ENCODE data around the gene C2orf80. TPM values are rescaled to one million over a fixed set of nuclear protein-coding genes. Genes with fewer than 3 reads are reported as not detected.
"Not testable (repeated sequence)": the region's sequence is repeated elsewhere in the genome, so short reads cannot be mapped to it uniquely, and the experiment has no call there.

C2orf80 gene
- total RNA-seq, 1 donor from 2014 or later, result not detected

DNA sequence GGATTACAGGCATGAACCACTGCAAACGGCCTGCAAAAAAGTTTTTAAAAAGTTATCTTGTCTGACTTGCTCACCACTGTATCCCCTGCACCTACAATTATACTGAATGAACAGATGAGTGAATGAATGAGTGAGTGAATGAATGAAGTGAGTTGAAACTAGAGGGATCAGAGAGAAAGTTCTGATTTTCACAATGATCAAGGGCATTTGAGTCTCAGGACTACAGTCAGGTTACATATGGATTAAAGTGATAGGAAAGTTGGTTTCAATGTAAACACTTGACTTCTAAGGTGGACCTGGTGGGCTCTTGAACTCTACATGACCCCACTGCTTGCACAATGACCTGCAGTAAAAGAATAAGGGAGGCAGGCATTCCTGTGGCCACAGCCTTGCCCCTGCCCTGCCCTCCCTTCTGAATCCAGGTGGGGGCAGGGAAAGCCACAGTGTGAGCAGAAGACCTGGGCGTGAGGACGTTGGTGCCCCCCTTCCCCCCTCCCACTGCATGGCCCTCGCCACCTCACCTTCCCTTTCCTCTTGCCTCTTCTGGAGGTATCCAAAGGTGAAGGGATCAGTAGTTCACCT, 10.7 kb downstream of the C2orf80 start:
- DNase-seq (ENCODE audit: low spot score), result no peak

DNA sequence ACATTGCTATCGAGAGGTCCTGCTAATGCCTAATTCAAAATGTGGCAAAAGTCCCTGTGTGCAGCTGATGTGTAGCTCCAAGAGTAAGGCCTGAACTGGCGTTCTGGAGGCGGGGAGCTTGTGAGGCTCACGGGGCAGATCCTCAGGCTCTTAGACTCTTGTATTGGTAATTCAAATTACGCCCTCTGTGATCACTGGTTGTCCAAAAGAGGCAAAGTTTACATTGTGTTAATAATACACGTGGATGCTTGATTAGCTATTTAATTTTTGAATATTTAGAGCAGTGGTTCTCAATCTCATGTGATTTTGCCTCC, 14.0 kb downstream of the C2orf80 start:
- no peak for DNase-seq (ENCODE audit: low spot score)

DNA sequence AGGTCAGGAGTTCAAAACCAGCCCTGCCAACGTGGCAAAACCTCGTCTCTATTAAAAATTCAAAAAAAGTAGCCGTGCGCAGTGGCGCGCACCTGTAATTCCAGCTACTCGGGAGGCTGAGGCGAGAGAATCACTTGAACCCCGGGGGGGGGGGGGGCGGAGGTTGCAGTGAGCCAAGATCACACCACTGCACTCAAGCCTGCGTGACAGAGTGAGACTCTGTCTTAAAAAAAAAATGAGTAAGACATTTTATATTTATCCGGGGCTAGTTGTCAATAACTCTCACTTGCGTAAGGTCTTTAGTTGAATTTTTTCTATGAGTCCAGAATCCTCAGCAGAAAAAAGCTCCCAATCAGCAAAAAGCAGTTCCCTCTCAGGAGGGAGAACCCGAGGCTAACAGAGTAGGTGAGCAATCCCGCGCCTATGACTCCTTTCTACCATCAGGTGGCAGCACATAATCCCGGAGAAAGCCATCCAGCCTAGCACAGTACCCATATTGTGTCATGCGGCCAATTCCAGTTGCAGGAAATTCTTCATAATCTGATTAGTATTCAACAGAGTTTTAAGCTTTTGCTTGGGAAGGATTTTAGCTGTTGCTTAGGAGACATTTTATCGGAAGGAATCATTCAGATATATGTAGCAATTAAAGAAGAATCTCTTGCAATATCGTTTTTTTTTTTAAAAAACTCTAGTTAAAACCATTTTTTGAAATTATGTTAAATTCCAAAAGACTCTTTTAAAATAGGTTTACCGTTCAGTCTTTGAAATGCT, 14.6 kb downstream of the C2orf80 start:
- peak; percentile 88 for DNase-seq (ENCODE audit: low spot score)

DNA sequence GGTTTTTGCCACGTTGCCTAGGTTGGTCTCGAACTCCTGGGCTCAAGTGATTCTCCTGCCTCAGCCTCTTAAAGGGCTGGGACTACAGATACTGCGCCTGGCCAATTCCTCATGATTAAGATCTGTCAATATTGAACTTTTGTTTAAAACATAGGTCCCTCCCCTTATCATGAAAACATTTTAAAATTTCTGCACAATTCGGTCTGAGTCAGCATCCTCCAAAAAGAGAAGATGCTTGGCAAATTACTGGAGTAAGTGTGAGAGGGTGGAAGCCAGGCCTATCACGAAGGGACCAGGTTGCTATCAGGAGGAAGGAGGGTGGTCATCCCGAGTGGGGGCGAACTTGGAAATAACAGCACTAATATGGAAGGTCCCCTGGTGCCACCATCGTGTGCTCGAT, 15.7 kb downstream of the C2orf80 start:
- no peak for DNase-seq (ENCODE audit: low spot score)

DNA sequence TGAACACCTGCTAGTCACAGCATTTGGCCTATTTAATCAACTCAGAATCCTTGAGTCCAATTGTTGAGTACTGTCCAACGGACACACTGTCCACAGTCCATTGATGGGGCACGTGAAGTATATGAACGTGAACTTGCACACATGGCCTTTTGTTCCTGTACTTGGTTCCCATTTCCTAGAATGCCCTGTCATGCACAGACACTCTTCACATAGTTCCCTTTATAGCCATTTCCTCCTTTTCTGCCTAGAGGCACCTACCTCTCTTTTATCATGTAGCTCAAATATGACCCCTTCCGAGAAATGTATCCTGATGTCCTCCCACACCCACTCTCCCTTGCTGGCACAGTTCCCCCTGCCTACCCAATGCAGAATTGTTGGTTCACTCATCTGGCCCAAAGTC, 17.7 kb downstream of the C2orf80 start:
- no peak for DNase-seq (ENCODE audit: low spot score)

DNA sequence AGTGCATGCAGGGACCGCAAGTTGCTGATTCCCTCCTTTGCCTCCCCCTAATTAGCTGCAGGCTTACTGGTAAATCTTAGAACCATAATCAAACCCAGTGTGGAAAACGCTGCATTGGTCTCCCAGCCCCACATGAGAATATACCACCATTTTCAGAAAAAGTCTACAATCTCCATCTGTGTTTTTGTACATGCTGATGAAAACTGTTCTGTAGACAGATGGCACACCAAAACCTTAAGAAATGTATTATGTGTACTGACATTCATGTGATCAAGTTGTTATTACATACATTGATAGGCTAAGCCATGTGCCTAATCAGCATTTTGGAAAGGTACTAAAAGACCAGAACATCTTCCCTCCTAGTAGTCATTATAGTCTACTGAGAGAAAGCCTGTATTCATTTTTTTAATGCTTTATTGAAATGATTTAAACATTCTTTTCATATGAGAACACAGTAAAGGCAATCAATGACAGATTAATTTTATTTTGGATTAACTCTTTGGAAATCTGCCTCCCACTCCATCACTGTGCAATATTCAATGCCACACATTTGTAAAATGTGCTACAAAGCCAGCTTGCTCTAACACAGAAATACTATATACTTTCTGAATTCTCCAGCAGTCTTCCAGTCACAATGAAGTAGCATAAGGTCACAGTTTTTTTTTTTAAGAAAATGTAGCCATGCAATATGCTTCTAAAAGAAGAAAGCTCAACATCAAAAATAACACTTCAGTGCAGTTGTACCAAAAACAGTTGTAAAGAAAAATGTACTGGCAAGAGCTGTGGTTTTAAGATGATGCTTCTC, 24.7 kb downstream of the C2orf80 start:
- DNase-seq (ENCODE audit: low spot score), result no peak

DNA sequence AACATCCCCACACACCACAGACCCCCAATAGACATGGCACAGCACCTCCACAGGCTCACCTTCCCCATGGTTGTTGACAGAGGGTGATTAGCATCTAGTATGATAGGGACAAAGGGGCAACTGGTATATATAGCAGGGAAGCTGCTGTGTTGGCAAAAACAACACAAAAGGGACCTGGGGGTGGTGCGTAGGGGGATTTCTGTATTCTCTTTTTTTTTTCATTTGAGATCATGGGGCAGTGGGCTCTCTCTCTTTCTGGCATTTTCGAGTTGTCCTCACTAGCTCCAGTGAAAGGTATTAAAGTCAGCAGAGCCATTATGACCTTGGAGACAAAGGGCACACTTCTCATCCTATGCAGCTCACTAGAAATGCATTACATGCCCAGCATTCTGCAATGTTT, 26.3 kb downstream of the C2orf80 start, which contains the start of gene CRYGA:
Gene CRYGA (minus strand): TSS at position 101 of the 400 bp plus-strand sequence. CDS start 33 bp downstream, at position 68.
- DNase-seq (ENCODE audit: low spot score), result no peak

DNA sequence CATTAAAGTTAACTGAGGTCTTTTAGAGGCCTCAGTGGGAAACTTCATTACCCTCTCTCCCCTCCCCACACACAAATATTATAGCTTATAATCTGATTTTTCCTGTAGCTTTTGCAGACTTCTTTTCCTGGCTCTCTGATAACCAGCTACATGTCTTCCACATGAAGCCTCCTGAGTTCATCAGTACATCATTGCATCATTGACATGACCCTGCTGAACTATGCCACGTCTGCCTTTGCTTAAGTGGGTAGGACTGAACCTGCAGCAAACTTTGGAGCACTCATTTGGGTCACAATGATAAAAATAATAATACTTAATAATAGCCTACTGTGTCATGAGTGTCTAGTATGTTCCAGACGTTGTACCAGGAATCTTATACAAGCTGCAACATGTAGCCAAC, 33.4 kb downstream of the C2orf80 start:
- no peak for DNase-seq (ENCODE audit: low spot score)

DNA sequence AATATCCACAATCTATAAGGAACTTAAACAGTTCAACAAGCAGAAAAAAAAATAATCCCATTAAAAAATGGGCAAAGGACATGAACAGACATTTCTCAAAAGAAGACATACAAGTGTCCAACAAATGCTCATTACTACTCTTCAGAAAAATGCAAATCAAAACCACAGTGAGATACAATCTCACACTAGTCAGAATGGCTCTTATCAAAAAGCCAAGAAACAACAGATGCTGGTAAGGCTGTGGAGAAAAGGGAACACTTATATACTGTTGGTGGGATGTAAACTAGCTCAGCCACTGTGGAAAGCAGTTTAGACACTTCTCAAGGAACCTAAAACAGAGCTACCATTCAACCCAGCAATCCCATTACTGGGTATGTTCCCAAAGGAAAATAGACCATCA, 36.7 kb downstream of the C2orf80 start:
- DNase-seq (ENCODE audit: low spot score), result no peak

DNA sequence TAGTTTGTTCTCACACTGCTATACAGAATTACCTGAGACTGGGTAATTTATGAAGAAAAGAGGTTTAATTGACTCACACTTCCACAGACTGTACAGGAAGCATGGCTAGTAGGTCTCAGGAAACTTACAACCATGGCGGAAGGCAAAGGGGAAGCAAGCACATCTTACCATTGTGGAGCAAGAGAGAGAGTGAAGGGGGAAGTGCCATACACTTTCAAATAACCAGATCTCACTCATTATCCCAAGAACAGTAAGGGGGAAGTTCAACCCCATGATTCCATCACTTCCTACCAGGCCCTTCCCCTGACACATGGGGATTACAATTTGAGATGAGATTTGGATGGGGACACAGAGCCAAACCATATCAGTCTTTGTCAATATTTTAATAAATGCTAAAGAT, 38.9 kb downstream of the C2orf80 start:
- no peak for DNase-seq (ENCODE audit: low spot score)

DNA sequence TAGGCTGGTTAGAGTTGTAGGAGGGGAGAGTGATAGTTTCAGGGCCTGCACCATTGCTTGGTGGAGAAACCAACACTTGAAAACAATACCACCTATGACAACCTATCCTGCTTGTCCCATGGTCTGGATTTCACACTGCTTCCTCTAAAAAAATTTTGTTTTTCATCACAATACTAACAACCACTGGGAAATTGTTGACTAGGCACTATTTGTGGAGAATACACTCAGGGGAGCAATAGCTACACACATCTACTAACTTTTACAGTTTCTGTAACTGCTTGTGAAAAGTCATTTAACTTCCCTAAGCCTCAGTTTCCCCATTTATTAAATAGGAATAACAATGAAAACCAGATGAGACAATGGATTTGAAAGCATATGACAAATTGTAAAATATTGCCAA, 39.7 kb downstream of the C2orf80 start:
- no peak for DNase-seq (ENCODE audit: low spot score)

DNA sequence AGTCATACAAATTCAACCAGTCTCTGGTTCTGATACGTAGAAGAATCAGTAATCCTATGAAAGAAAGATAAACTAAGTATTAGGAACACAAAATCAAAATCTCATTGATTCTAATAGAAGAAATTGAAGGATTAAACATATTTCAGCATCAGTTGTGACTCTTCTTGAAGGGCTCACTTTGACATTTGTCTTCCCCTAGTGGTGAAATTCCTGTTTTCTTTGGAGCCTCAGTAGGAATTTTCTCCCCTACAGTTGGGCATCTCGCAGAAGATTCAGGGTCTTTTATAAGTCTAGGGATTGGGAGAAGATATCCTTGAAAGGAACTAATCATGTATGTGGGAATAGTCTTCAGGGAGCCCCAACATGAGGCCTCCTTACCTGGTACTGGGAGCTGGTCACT, 41.0 kb downstream of the C2orf80 start:
- DNase-seq (ENCODE audit: low spot score), result no peak

DNA sequence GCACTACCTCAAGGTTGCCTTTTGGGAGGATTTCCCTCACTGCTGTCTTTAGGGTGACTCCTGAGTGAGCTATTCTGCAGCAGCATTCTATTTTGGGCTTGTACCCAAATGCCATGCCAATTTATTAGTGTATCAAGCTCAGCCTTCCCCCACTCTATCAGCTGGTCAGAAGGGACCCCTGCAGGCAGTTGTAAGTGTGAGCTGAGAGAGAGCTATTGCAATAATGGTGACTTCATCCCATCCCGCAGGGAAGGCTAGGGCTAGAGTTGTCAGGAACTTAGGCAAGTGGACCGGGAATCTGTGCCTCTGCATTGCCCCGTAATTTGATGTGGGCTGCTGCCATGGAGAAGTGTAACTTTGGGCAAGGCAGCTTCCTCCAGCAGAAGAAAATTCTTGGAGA, 42.1 kb downstream of the C2orf80 start:
- no peak for DNase-seq (ENCODE audit: low spot score)

DNA sequence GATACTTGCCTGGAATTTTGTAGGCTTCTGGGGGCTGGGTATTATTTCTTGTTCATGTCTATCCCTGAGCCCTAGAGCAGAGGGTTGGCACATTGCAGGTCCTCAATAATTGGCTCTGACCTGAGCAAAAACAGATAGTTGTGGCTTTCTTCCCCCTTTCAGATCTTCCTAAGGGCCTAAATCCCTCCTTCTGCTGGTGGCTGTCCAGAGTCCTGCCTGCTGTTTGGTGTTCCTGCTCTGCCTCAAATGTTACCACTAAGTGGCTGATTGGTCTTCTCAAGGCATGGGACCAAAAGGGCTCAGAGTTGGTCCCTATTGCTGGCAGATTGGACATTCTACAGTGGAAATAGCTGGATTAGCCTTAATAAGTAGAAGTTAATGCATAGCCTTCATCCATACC, 42.8 kb downstream of the C2orf80 start:
- DNase-seq (ENCODE audit: low spot score), result no peak

DNA sequence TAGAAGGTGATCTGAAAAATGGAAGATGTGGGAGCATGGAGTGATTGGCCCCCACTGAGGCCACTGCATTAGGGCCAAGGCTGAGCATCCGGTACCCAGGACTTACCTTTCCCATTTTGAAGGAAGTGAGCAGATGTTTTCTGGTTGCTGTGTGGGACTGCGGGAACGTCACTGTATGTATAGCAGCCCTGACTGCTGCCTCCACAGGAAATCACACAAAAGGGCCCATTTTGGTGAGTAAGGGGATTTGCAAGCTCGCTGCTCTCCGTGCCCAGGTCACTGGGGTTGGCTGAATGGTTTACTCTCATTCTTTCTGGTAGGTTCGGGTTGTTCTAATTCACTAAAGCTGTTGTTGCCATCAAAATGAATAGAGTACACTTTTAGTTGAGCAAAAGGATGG, 43.8 kb downstream of the C2orf80 start, which contains the start of gene CRYGB:
Gene CRYGB (minus strand): TSS at position 153 of the 400 bp plus-strand sequence. CDS start 38 bp downstream, at position 115.
- no peak for DNase-seq (ENCODE audit: low spot score)

DNA sequence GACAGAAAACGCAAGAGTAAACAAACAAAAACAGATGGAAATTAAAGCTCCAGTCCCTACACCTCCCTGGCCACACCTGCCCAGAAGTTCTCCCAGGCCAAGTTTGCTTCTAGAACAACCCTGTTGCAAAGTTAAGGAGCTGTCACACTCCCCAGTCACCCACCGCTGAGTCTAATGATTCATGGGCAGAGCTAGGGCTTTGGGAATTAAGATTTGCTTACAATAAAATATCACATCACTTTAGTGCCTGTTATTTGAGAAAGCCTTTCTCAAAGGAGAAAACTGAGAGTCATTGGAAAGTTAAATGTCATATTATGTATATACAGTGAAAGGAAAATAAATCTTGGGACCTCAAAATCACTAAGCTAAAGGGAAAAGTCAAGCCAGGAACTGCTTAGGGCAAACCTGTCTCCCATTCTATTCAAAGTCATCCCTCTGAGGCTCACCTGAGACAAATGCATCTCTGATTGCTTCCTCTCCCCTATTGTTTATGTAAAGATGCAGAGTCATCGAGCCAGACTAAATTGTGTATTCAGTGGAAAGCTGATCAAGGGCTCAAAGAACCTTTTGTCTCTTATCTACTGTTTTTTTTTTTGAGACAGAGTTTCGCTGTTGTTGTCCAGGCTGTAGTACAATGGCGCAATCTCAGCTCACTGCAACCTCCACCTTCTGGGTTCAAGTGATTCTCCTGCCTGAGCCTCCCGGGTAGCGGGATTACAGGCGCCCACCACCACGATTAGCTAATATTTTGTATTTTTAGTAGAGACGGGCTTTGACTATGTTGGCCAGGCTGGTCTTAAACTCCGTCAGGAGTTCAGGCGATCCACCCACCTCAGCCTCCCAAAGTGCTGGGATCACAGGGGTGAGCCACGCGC, 46.7 kb downstream of the C2orf80 start:
- DNase-seq (ENCODE audit: low spot score), result no peak

DNA sequence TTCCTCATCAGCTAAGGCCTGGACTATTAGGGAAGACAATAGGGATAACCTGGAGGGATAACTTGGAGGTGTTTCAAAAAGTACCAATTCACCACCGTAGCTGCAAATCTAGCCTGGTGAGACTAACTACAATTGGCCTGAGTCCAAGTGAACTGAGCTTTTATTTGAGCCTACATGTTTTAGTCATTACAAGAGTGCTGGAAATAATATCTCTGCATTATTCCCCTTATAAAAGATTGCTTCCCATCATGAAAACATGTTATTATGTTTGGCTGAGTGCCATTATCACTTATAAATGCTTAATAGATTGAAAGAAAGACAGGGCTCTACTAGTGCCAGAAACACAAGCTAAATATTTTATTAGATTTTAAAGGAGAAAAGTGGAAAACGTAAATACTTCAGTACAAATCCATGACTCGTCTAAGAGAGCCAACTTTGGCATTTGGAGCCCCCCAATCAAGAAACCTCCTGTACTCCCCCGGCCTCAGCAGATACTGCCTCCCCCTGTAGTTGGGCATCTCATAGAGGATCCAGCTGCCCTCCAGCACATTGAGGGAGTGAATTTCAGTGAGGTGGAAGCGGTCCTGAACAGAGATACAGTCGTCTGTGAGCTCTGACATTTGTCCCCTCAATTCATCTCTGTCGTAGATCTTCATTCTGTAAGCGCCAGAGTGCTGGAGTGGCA, 47.4 kb downstream of the C2orf80 start:
- DNase-seq (ENCODE audit: low spot score), result no peak

DNA sequence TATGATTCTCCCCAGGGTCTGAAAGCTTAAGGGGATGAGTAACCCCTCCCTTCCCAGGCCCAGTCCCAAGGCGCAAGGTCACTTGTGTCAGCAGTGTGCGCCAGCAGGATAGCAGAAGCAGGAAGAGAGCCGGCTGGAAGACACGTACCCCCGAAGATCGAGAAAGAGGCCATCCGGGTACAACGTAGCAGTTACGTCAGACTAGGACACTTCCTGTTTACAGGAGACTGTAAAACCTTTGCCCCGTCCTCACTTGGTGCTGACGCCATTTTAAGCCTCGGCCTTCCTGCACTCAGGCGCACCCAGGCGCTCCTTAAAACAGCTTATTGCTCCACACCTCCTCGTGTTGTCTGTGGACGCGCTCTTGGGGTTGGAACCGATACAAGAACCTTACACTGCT, 50.4 kb downstream of the C2orf80 start:
- no peak for DNase-seq (ENCODE audit: low spot score)

DNA sequence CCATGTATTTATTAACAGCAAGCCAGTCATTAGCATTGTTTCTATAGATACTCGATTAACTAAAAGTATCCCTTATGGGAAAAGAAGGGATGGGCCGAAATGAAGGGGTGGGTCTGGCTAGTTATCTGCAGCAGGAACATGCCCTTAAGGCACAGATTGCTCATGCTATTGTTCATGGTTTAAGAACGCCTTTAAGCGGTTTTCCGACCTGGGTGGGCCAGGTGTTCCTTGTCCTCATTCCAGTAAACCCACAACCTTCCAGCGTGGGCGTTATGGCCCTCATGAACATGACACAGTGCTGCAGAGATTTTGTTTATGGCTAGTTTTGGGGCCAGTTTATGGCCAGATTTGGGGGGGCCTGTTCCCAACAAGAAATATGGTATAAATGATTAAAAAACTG, 51.5 kb downstream of the C2orf80 start:
- DNase-seq (ENCODE audit: low spot score), result not testable (repeated sequence)

DNA sequence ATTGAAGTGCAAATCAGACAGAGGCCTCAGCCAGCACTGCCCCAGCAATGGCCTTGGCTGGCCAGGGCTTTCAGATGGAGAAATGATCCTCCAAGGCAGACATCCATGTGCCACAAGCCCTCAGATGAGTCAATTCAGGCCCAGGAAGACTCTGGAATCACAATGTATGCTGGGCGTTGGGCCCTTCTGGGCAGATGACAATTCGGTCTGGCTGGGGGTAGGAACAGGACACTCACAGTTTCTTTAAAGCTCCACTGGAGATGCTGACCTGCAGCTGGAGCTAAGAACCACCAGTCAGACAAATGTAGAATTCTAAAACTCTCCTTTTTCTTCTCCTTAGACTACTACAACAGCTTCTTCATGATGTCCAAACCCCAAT, 53.1 kb downstream of the C2orf80 start:
- DNase-seq (ENCODE audit: low spot score), result no peak
